Measurements from ENCODE around the gene PSMD9.
"Not testable (repeated sequence)": the region's sequence is repeated elsewhere in the genome, so short reads cannot be mapped to it uniquely, and the experiment has no call there.

Gene PSMD9

DNA sequence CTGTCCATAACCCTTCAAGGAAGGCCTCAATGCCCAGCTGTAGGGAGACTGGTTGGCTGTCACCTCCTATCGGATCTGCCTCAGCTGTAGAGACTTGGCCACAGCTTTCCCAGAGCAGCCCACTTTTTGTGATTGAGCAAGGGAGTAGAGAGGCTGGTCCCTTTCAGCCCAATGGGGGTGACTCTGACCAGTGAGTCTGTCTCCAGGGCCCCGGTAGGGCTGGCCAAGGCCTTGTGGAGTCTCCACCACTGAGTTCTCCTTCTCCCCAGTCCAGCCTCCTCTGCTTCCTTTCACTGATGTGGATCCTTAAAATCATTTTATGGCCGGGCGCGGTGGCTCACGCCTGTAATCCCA, 15.4 kb upstream of the PSMD9 start:
- DNase-seq (ENCODE audit: low read depth) = no peak

DNA sequence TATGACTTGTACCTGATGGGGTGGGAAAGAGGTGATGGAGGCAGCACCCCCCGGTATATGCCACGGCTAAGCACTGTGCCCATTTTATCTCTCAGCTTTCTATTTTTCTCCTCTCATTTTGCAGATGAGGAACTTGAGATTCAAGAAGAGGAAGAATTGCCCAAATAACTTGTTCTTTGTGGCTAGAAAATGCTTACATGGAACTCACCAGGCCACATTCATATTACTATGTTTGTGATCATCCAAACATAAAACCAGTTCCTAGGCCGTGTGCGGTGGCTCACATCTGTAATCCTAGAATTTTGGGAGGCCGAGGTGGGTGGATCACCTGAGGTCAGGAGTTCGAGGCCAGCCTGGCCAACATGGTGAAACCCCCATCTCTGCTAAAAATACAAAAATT, 14.5 kb upstream of the PSMD9 start:
- no peak for DNase-seq (ENCODE audit: low read depth)

DNA sequence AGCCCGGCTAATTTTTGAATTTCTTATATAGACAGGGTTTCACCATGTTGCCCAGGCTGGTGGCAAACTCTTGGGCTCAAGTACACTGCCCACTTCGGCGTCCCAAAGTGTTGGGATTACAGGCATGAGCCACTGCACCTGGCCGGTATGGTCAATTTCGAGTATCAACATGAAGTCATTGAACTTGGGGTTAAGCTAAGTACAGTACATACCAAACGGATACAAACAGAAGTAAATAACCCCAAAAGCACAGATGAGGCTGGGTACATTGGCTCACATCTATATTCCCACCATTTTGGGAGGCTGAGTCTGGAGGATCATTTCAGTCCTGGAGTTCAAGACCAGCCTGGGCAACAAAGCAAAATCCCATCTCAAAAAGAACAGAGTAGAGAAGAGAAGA, 13.0 kb upstream of the PSMD9 start:
- no peak for DNase-seq (ENCODE audit: low read depth)

DNA sequence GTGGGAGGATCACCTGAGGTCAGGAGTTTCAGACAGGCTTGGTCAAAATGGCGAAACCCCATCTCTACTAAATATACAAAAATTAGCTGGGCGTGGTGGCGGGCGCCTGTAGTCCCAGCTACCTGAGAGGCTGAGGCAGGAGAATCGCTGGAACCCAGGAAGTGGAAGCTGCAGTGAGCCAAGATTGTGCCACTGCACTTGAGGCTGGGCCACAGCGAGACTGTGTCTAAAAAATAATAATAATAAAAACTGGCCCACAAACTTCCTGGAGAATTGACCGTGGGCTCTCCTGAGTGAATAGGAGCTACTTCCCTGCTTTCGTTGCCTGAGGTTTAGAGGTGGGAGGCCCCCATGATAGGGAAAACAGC, 12.5 kb upstream of the PSMD9 start:
- DNase-seq (ENCODE audit: low read depth) = not testable (repeated sequence)

DNA sequence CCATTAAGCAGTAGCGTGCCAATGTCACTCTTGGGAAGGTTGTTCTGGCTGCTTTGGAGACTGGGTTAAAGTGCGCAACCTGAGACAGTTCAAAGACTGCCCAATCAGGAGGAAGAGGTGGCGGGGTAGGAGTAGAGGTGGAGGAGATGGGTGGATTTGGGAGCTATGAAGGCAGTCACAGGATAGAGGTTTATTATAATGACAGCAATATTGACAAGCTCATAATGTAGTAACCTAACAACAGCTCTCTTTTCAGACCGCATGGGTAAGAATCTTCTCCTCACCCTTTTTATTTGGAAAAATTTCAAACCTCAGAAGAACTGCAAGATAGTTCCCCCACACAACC, 5.3 kb upstream of the PSMD9 start:
- DNase-seq (ENCODE audit: low read depth) = no peak

DNA sequence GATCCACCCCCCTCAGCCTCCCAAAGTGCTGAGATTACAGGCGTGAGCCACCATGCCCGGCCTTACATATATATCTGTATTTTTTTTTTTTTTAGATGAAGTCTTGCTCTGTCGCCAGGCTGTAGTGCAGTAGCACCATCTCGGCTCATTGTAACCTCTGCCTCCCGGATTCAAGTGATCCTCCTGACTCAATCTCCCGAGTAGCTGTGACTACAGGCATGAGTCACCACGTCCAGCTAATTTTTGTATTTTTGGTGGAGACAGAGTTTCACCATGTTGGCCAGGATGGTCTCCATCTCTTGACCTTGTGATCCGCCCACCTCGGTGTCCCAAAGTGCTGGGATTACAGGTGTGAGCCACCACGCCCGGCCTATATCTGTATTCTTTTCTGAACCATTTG, 3.5 kb upstream of the PSMD9 start:
- not testable (repeated sequence) for DNase-seq (ENCODE audit: low read depth)

DNA sequence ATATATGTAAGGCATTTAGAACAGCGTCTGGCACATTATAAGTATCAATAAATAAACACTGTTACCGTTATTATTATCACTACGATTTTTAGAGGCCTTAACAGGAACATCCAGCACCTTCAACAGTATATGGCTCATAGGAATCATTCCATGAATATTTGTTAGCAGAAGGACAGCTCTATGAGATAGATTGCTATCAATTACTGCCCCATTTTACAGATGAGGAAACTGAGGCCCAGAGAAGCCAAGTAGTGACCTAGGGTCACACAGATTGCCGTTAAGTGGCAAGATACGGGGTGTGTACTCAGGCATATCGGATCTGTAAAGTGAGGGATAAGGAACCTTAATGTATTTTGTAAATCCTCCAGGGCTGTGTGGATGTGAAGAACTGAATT, 510 bp upstream of the PSMD9 start:
- DNase-seq (ENCODE audit: low read depth) = no peak

DNA sequence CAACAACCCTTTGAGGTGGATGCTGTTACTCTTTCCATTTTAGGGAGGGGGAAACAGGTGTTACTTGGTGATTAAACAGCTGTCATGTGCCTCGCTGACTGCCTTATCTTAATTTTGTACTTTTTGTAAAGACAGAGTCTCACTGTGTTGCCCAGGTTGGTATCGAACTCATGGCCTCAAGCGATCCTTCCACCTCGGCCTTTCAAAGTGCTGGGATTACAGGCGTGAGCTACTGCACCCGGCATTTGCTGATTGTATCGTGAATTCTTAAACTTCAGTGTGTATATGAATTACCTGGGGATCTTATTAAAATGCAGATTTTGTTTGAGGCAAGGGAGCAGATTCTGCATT, 659 bp downstream of the PSMD9 start:
- no peak for DNase-seq (ENCODE audit: low read depth)

DNA sequence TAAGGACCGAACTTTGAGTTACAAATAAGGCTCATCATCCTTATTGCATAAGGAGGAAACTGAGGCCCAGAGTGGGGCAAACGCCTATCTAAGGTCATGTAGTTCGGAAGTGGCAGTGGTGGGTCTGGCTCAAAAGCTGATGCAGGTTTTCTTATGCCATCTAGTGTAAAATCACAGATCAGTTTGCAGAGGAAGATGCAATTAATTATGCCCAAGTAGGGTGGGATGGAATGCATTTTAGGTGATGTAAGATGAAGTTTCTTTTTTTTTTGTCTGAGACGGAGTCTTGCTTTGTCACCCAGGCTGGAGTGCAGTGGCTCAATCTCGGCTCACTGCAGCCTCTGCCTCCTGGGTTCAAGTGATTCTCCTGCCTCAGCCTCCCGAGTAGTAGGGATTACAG, 1.1 kb downstream of the PSMD9 start:
- not testable (repeated sequence) for DNase-seq (ENCODE audit: low read depth)

DNA sequence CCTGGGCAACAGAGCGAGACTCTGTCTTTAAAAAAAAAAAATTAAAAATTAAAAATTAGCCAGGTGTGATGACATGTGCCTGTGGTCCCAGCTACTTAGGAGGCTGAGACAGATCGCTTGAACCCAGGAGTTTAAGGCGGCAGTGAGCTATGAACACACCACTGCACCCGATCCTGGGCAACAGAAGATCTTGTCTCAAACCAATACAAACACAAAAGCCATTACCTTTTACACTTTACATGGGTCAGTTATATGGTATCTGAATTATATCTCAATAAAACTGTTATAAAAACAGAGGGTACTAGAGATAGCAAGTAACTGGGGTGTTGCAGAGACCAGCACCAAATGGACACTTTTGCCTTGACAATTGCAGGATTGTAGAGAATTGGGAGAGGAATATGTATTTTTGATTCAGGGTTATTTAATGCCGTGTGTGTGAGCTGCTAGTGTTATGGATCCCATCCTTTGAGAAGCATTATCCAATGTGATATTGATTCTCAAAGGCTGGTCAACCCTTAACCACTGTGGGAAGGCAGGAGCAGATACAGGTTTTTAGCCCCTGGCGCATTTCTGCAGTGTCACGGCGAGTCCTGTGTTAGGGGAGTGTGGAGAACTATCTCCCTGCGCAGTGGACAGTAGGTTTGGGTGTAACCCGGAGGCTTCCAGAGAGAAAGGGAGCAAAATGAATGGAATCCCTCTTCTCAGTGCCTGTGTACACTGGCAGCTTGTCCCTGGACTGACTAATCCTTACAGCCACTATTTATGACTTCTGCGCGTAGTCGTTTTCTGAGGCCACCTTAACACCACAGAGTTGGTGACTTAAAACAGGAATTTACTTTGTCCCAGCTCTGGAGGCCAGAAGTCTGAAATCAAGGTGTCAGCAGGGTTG, 4.3 kb downstream of the PSMD9 start:
- no peak for DNase-seq (ENCODE audit: low read depth)

DNA sequence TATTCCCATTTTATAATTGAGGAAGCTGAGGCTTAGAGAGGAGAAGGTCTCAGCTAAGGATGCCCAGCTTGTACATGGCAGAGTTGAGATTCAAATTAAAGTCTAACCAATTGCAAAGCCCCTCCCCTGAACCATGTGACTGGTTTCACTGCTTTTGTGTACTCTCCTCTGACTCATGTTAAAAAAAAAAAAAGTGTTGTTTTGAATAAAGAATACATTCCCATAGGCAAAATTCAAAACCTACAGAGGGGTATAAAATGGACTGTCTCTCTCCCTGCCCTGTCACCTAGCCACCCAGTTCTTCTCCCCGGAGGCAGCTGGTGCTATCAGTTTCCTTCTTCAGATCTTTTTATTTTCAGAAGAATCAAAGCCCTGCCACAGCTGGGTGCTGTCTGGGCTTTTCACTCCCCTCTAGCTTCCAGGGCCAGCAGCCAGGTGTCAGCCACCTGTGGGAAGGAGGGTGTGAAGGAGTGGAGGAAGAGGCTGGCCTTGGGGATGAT, 5.4 kb downstream of the PSMD9 start:
- no peak for DNase-seq (ENCODE audit: low read depth)

DNA sequence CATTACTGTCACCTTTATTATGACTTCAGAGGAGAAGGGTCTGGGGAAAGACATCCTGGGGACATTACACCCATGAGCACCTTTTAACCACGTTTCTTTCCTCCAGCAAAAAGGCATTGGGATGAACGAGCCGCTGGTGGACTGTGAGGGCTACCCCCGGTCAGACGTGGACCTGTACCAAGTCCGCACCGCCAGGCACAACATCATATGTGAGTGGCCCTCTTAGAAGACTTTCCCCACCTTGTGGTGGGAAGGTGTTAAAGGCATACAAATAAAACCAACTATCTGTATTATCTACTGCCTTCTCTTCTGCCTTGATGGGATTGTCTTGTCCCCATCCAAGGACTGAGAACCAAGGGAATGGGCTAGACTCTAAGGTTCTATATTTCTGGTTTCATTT, 6.0 kb downstream of the PSMD9 start:
- DNase-seq (ENCODE audit: low read depth) = no peak

DNA sequence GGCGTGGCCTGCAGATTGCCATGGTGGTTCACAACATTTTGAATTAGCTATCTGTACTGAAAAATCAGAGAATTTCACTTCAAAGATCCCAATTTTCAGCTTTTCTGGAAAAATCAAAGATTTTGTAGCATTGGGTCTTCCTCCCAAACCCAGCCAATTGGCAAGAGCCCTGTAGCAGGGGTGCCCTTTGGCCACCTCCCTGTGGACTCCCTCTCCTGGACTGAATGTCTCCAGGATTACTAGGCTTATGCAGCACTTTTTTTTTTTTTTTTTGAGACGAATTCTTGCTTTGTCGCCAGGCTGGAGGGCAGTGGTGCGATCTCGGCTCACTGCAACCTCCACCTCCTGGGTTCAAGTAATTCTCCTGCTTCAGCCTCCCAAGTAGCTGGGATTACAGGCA, 9.7 kb downstream of the PSMD9 start:
- DNase-seq (ENCODE audit: low read depth) = no peak

DNA sequence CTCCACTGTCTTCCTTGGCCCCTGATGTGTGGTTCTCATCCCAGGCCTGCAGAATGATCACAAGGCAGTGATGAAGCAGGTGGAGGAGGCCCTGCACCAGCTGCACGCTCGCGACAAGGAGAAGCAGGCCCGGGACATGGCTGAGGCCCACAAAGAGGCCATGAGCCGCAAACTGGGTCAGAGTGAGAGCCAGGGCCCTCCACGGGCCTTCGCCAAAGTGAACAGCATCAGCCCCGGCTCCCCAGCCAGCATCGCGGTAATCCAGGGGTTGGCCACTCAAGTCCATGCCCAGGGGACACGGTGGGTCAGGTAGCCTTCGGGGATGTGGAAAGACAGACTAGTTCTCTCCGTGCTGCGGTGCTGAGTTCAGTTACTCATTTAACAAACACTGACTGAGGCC, 11.0 kb downstream of the PSMD9 start:
- DNase-seq (ENCODE audit: low read depth) = no peak

DNA sequence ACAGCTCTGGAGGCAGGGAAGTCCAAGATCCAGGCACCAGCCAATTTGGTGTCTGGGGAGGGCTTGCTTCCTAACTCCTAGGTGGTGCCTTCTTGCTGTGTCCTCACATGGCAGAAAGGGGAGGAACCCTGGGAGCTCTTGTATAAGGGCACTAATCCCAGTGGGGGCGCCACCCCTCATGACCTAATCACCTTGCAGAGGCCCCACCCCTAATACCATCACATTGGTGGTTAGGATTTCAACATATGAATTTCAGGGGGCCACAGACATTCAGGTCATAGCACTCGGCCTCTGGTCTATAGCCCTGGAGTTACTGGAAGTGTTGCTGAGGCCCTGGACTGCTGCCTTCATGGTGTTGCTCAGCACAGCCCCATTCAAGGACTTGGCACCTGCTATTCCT, 14.6 kb downstream of the PSMD9 start:
- no peak for DNase-seq (ENCODE audit: low read depth)

DNA sequence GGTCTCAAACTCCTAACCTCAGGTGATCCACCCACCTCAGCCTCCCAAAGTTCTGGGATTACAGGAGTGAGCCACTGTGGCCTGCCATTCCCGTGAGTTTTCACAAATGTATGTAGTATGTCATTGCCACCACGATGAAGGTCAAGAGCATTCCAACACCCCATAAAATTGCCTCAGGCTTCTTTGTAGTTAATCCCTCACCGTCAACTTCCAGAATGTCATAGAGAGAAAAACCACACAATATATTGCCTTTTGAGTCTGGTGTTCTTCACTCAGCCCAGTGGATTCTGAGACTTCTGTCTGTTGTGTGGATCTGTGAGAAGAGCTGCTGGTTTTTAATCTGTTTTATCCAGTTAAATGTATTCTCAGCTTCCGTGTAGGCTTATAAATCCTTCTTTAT, 17.2 kb downstream of the PSMD9 start:
- DNase-seq (ENCODE audit: low read depth) = no peak

DNA sequence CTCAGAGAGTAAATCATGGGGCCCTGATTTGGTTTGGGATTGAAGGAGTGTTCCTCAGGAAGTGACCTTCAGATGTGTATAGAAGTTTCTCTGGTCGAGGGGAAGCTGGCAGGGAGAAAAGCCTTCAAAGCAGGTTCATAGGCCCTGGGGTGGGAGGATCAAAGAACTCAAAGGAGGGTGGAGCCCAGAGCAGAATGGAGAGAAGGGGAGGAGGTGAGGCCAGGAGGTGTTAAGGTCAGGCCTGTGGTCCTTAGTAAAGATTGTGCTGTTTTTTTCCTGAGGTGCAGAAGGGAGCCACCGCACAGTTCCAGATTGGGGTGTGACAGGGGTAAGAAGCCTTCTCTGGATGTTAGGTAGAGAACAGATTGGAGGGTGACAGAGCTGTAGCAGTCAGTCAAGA, 20.1 kb downstream of the PSMD9 start:
- DNase-seq (ENCODE audit: low read depth) = no peak

DNA sequence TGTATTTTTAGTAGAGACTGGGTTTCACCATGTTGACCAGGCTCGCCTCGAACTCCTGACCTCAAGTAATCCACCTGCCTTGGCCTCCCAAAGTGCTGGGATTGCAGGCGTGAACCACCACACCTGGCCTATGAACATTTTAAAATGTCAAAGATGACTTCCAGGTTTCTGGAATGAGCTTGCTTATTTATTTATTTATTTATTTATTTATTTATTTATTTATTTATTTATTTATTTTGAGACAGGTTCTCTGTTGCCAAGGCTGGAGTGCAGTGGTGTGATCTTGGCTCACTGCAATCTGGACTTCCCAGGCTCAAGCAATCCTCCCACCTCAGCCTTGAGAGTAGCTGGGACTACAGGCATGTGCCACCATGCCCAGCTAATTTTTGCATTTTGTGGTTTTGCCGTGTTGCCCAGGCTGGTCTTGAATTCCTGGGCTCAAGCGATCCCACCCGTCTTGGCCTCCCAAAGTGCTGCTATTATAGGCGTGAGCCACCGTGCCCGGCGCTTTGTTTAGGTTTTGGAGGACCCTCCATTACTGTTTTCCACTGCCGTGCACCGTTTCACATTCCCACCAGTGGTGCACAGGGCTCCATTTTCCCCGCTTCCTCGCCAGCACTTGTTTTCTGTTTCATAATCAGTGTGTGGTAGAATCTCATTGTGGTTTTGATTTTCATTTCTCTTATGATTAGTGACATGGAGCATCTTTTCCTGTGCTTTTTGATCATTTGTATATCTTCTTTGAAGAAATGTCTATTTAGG, 23.4 kb downstream of the PSMD9 start:
- DNase-seq (ENCODE audit: low read depth) = no peak

DNA sequence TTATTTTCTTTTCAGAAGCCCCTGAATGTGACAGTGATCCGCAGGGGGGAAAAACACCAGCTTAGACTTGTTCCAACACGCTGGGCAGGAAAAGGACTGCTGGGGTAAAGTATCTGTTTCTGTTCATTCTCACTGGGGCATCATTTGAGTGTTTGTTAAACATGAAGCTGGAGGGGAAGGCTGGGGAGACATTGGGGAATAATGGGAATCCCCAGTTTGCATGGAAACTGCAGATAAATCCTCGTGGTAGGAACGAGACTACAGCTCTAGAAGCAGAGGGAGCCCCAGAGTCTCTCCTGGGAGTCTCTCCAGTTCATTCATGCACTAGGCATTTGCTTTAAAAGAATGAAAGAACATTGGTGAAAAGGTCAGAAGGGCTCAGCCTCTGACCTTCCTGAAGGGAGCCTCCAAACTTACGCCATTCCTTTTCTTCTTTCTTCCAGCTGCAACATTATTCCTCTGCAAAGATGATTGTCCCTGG, 27.3 kb downstream of the PSMD9 start:
- DNase-seq (ENCODE audit: low read depth) = no peak

DNA sequence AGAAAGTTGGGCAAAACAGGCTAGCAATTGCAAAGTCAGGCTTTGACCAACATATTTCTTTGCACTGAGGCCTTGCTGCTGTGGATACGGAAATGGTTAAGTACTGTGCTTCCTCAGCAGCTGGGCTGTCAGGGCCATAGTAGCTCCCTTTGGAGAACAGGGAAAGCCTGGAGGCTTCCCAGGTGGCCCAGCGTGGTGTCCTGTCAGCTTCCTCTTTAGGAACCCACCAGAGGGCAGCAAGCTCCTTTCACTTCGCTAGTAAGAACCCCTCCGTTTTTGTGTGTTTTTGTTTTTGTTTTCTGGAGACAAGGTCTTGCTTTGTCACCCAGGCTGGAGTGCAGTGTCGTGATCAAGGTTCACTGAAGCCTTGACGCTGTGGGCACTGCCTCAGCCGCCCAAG, 28.1 kb downstream of the PSMD9 start:
- DNase-seq (ENCODE audit: low read depth) = no peak

DNA sequence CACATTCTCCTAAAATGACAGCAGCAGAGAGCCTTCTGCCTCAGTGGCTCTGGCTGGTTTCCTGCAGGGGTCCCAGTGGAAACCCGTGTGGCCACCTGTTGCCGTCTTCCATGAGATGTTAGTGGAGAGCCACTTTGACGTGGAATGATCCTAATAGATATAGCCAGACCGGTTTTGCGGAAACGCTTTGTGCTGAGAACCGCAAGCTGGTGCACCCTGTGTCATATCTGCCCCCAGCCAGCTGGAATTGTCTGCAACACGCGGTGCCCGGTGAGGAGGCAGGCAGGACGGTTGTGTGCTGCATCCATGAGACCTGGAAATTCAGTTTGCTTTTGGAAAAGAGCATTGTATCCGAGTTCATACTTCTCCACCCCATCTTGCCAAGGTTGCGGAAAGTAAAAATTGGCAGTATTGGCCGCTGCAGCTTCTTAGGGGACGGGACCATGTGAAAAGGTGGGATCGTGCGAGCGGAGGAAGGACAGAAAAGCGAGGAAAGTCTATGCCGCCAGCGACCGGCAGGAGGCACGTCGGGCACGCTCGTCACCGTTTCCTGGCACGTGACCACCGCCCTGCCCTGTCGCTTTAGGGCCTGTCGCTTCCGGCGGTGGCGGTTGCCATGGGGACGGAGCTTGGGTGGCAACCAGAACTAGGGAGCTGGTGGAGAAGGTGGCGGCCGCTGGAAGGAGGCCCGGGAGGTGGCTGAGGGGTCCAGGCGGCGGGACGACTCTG, 29.5 kb downstream of the PSMD9 start, which contains the start of gene CFAP251:
Gene CFAP251 (plus strand): TSS at position 643 of the 729 bp plus-strand sequence. CDS start 2,714 bp downstream, outside the sequence.
- no peak for DNase-seq (ENCODE audit: low read depth)

DNA sequence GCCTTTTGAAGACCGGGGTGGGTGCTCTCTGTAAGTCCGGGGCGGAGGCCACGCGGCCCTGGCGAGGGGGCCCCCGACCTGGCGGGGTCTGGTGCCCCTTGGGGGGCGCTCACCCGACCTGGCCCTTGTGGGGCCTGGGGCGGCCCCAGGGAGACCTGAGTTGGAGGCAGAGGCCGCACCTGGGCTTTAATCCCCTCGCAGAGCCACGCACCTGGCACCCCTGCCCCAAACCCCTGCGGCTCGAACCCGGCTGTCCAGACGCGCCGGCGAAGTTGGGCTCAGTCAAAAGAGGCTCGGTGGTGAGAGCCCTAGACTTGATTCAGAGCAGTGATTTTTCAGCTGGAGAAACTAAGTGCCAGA, 30.1 kb downstream of the PSMD9 start:
- no peak for DNase-seq (ENCODE audit: low read depth)

DNA sequence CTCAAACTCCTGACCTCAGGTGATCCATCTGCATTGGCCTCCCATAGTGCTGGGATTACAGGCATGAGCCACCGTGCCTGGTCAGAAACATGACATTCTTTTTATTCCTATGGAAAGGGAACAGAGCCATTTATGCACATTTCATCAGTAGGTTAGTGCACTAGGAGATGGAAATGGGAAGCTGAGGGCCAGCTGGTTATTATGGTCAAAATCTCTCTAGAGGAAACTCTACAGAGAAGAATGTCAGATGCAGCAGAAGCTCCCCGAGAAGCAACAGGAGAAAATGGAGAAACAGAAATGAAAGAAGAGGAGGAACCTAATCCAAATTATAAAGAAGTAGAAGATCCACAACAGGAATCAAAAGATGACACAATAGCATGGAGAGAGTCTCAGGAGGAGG, 32.5 kb downstream of the PSMD9 start:
- DNase-seq (ENCODE audit: low read depth) = no peak

Measured in HS-5 (cell line).